ENCODE results near the gene MAST3.

- TF ChIP-seq CTCF (IDR thresholded peaks at IDR 0.05) (no peak), POLR2A (IDR thresholded peaks at IDR 0.05) (no peak)
Measured at GRCh38 chr19:18167011-18167410, 69.4 kb downstream of the MAST3 start.

All from vagina (tissue), 2 donors.